Dermis blood vessel endothelial cell (primary cell): Measurements from ENCODE around the gene PPM1H. TPM values are rescaled to one million over a fixed set of nuclear protein-coding genes. Genes with fewer than 3 reads are reported as not detected.
"Not testable (repeated sequence)": the region's sequence is repeated elsewhere in the genome, so short reads cannot be mapped to it uniquely, and the experiment has no call there.

Source experiments
- DNase-seq: peaks from one replicate; pipeline ENCODE4 v3.0.0; 2010
- total RNA-seq: library from RNA; depleted of rRNA; stranded (reverse); fragments of >200 nt; gene quantifications from 2 replicates; pipeline ENCODE4 v1.2.3, GENCODE V29; 2014

The PPM1H gene
- total RNA-seq, 1 donor from 2014 or later: 2.9 TPM

- DNase-seq: no peak
These were observed 258.2 kb downstream of the PPM1H start for GRCh38 chr12:62676521-62677307.

GRCh38 chr12:62673028-62673815, 261.7 kb downstream of the PPM1H start:
- no peak for DNase-seq

- no peak for DNase-seq
These were observed 263.8 kb downstream of the PPM1H start for GRCh38 chr12:62670986-62671720.

- no peak for DNase-seq
These were observed 266.2 kb downstream of the PPM1H start for GRCh38 chr12:62668782-62669181.

- DNase-seq: not testable (repeated sequence)
These were observed 270.0 kb downstream of the PPM1H start for GRCh38 chr12:62664951-62665350.

GRCh38 chr12:62660756-62661155, 274.2 kb downstream of the PPM1H start:
- peak; percentile 75 for DNase-seq

GRCh38 chr12:62659453-62660295, 275.3 kb downstream of the PPM1H start:
- DNase-seq: peak; percentile 18

GRCh38 chr12:62658910-62659309, 276.0 kb downstream of the PPM1H start:
- peak; percentile 68 for DNase-seq

- no peak for DNase-seq
These were observed 277.7 kb downstream of the PPM1H start for GRCh38 chr12:62657363-62657632.

- DNase-seq: no peak
These were observed 278.2 kb downstream of the PPM1H start for GRCh38 chr12:62656591-62657362.

GRCh38 chr12:62655666-62656151, 279.2 kb downstream of the PPM1H start:
- DNase-seq: no peak

- no peak for DNase-seq
These were observed 280.4 kb downstream of the PPM1H start for GRCh38 chr12:62654326-62655241.

GRCh38 chr12:62653740-62654139, 281.2 kb downstream of the PPM1H start:
- DNase-seq: no peak

- DNase-seq: no peak
These were observed 281.6 kb downstream of the PPM1H start for GRCh38 chr12:62653304-62653703.

GRCh38 chr12:62651138-62651537, 283.8 kb downstream of the PPM1H start:
- no peak for DNase-seq

- DNase-seq: no peak
These were observed 285.4 kb downstream of the PPM1H start for GRCh38 chr12:62649412-62650138.

- DNase-seq: no peak
These were observed 287.4 kb downstream of the PPM1H start for GRCh38 chr12:62647586-62647985.

- DNase-seq: no peak
These were observed 288.4 kb downstream of the PPM1H start for GRCh38 chr12:62646566-62646965.

- DNase-seq: no peak
These were observed 291.5 kb downstream of the PPM1H start for GRCh38 chr12:62643486-62643885.

- no peak for DNase-seq
These were observed 292.5 kb downstream of the PPM1H start for GRCh38 chr12:62642486-62642885.
